BJ (cell line): ENCODE results near the gene BID. TPM values are rescaled to one million over a fixed set of nuclear protein-coding genes. Genes with fewer than 3 reads are reported as not detected.

Experiments
- CTCF ChIA-PET: fragments of 350-600 bp; formaldehyde crosslinking; extraction: SDS; loops from one replicate; lab custom pipeline; 2021; ENCODE audit warnings: antibody characterized with exemption, inconsistent platforms; lab: Yijun Ruan, JAX
- POLR2A ChIA-PET: fragments of 300-600 bp; sonication (Branson Sonifier 250); formaldehyde crosslinking; extraction: SDS; loops from one replicate; lab custom pipeline; 2021; ENCODE audit warnings: antibody characterized with exemption; lab: Charles Lee
- DNase-seq: peaks from one replicate; pipeline ENCODE4 v3.0.0-alpha.2; 2011; ENCODE audit warnings: low read depth
- H3K27me3 ChIP-seq: 2 replicates; pipeline ENCODE4 v1.6.0; 2011; ENCODE audit warnings: low read length; ENCODE audit not compliant: control insufficient read depth, insufficient read depth
- H3K36me3 ChIP-seq: 2 replicates; pipeline ENCODE4 v1.5.1; 2011; ENCODE audit warnings: low read length; ENCODE audit not compliant: control insufficient read depth, insufficient read depth
- H3K4me3 ChIP-seq: 2 replicates; pipeline ENCODE4 v1.5.1; 2011; ENCODE audit warnings: low read depth, mild to moderate bottlenecking, control low read depth, low read length
- CTCF ChIP-seq: IDR thresholded peaks from 2 replicates; pipeline ENCODE4 v1.5.1; 2011; ENCODE audit warnings: low read depth, mild to moderate bottlenecking, control low read depth, inconsistent platforms, low read length, moderate library complexity; ENCODE audit not compliant: insufficient read depth
- polyA plus RNA-seq: library from polyadenylated mRNA; depleted of rRNA; stranded (reverse); fragments of >200 nt; gene quantifications from 2 replicates; pipeline ENCODE4 v1.2.3, GENCODE V29; 2011

BID gene
- polyA plus RNA-seq, 1 experiment: 96.4 TPM

GRCh38 chr22:17710023-17710422, 64.2 kb downstream of the BID start:
- Histone ChIP-seq H3K36me3 (no peaks in the 10 kb centered on the region), H3K27me3 (no peaks in the 10 kb centered on the region), H3K4me3 (no peak overlapping the region)
- no peak for DNase-seq
- CTCF ChIA-PET: no interaction called here
- POLR2A ChIA-PET: no interaction called here
- TF ChIP-seq CTCF: no peak

- DNase-seq: no peak
- ChIA-PET POLR2A (no interaction called here), CTCF (interaction anchor here (2.0 kb wide), 1 partner anchor 149 kb away, joined by 4 read pairs; no protein-coding TSS in a partner anchor)
- no peaks in the 10 kb centered on the region for H3K27me3 ChIP-seq
- no peak for TF ChIP-seq CTCF
- peak overlapping the region; percentile 34 for H3K4me3 ChIP-seq
- H3K36me3 ChIP-seq: no peaks in the 10 kb centered on the region; the same call in 1 of the 2 replicates
These were observed 66.7 kb downstream of the BID start for GRCh38 chr22:17707526-17707925.

- TF ChIP-seq CTCF: no peak
- H3K27me3 ChIP-seq: no peaks in the 10 kb centered on the region
- no peak for DNase-seq
- POLR2A ChIA-PET: no interaction called here
- H3K4me3 ChIP-seq: peak overlapping the region; percentile 34
- CTCF ChIA-PET: interaction anchor here (1.1 to 2.0 kb wide), 2 partner anchors 77 to 149 kb away, joined by 3 to 4 read pairs; no protein-coding TSS in a partner anchor
- peaks cover 1% of the 10 kb centered on the region for H3K36me3 ChIP-seq
These were observed 67.3 kb downstream of the BID start for GRCh38 chr22:17706947-17707346.

- TF ChIP-seq CTCF: no peak
- CTCF ChIA-PET: interaction anchor here (1.1 to 2.0 kb wide), 2 partner anchors 78 to 148 kb away, joined by 3 to 4 read pairs; no protein-coding TSS in a partner anchor
- POLR2A ChIA-PET: no interaction called here
These were observed 68.0 kb downstream of the BID start for GRCh38 chr22:17705951-17706900.

GRCh38 chr22:17705546-17705945, 68.7 kb downstream of the BID start:
- TF ChIP-seq CTCF: no peak
- DNase-seq: no peak
- Histone ChIP-seq H3K36me3 (peaks cover 1% of the 10 kb centered on the region), H3K4me3 (no peak overlapping the region), H3K27me3 (no peaks in the 10 kb centered on the region)
- POLR2A ChIA-PET: no interaction called here
- CTCF ChIA-PET: interaction anchor here (0.6 kb wide), 1 partner anchor 19 kb away, joined by 4 read pairs; no protein-coding TSS in a partner anchor

More at GRCh38 chr22:17705951-17706900, 68.0 kb downstream of the BID start:
- H3K4me3 ChIP-seq: peak overlapping the region; percentile 15
- H3K36me3 ChIP-seq: peaks cover 1% of the 10 kb centered on the region
- DNase-seq: peak; percentile 82
- H3K27me3 ChIP-seq: no peaks in the 10 kb centered on the region
